ENCODE measurements around the gene MRPL21.

MRPL21 gene

GRCh38 chr11:68935066-68935465, 31.4 kb upstream of the MRPL21 start:
- no peak for DNase-seq (ENCODE audit: low spot score)

DNA sequence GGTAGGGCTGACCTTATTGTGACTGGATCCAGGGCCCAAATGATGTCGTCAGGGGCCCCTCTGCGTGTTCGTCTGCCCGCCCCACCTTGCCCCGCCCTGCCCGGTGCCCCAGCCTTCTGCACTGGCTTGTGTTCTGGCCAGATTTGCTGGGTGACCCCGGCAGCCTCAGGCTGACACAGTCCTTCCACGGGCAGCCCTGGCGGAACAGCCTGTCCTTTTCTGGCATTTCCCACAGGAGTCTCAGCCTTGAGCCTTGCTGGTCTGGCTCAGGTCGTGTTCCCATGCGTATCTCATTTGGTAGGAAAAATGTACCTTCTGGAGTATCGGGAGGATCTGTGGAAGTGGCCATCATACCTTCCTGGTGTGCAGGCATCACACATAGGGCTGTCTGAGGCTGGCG, 31.0 kb upstream of the MRPL21 start:
- DNase-seq (ENCODE audit: low spot score): no peak

DNA sequence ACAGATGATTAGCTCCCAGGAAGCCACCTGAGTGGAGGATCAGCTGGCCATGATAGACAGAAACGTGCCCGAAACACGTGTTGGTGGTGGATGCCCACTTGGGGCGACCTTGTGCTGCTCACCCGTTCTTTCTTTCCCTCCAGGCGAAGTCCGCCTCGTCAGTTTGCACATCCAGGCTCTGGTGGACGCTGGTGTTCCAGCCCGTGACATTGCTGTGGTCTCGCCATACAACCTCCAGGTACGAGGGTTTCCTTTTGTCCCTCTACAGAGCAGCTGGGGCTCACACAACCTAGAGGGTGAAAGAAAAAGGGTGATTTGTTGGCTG, 30.7 kb upstream of the MRPL21 start:
- DNase-seq (ENCODE audit: low spot score): no peak

GRCh38 chr11:68933605-68934320, 30.1 kb upstream of the MRPL21 start:
- no peak for DNase-seq (ENCODE audit: low spot score)

GRCh38 chr11:68932933-68933577, 29.4 kb upstream of the MRPL21 start:
- no peak for DNase-seq (ENCODE audit: low spot score)

- DNase-seq (ENCODE audit: low spot score): no peak
These were observed 28.7 kb upstream of the MRPL21 start for GRCh38 chr11:68932358-68932757.

GRCh38 chr11:68931911-68932310, 28.3 kb upstream of the MRPL21 start:
- DNase-seq (ENCODE audit: low spot score): no peak

GRCh38 chr11:68930991-68931855, 27.6 kb upstream of the MRPL21 start:
- DNase-seq (ENCODE audit: low spot score): no peak

DNA sequence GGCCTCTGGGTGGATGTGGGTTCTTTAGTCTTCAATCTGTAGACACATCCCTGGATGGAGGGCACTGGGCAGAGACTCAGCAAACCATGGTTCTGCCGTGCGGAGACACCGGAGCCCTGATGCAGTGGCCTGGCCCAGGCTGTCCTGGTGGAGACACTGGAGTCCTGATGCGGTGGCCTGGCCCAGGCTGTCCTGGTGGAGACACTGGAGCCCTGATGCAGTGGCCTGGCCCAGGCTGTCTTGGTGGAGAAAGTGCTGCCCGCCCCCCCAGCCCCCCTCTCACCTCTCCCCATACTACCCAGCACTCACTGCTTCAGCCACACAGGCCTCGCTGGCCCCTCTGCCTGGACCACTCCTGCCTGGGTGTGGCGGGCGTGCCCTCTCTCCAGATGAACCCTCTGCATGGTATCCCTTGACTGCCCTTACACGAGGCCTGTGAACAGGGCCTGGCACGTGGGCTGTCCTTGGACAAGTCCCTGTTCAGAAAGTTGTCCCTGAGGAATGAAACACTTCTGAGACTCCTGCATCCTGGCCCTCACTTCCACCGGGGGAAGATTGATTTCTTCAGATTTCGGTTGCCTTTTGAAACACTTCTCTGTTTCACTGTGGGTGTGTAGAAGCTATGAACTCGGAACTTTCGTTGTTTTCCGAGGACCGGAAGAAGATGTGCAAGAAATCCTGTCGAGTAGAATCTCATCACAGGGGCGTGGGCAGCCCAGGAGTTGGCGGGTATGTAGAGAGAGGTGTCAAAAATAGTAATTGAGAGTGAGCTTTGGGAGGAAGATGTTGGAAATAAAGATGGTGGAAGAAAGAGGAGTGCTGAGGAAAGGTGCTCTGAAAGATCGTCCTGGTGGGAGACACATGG, 26.3 kb upstream of the MRPL21 start:
- no peak for DNase-seq (ENCODE audit: low spot score)

- no peak for DNase-seq (ENCODE audit: low spot score)
These were observed 25.5 kb upstream of the MRPL21 start for GRCh38 chr11:68929135-68929534.

DNA sequence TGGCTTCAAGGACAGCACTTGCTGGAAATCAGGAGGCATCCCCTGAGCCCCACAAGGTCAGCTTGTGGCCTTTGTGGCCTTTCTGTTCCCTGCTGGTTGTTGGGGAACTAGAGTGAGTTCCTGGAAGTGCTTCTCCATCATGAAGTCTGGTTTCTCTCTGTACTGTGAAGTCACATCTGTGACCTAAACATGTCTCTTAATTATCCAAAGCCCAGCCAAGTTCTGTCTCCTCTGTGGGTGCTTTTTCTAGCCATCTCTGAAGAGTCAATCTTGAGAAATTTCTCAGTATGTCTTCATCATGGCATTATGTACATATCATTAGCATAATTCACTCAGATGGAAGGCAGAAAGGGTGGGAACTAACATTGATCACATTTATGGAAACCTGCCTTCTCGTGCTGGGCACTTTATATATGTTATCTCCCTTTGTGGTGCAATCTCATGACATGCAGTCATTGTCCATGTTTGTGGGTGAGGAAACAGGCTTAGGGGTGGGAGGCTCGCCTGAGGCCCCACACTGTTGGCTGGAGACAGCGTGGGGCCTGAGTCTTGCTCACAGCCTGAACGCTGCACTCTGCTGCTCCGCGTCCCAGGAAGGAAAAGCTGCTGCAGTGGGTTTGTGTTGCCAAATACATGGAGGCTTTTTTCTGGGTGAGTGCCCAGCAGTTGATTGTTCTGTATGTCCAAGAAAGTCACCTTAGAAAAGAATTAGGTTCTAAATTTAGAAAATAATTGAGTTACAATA, 24.7 kb upstream of the MRPL21 start:
- no peak for DNase-seq (ENCODE audit: low spot score)

GRCh38 chr11:68927280-68928135, 23.9 kb upstream of the MRPL21 start:
- no peak for DNase-seq (ENCODE audit: low spot score)

DNA sequence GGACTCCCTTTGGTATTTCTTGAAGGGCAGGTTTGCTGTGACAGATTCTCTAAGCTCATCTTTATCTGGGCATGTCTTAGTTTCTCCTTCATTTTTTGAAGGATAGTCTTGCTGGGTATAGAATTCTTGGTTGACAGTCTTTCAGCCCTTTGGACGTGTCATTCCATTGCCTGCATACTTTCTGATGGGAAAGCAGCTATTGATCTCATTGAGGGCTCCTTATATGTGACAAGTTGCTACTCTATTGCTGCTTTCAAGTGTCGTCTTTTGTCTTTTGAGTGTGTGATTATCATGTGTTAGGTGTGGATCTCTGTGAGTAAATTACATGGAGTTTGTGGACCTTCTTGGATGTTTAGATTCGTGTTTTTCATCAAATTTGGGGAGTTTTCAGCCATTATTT, 22.0 kb upstream of the MRPL21 start:
- DNase-seq (ENCODE audit: low spot score): no peak

DNA sequence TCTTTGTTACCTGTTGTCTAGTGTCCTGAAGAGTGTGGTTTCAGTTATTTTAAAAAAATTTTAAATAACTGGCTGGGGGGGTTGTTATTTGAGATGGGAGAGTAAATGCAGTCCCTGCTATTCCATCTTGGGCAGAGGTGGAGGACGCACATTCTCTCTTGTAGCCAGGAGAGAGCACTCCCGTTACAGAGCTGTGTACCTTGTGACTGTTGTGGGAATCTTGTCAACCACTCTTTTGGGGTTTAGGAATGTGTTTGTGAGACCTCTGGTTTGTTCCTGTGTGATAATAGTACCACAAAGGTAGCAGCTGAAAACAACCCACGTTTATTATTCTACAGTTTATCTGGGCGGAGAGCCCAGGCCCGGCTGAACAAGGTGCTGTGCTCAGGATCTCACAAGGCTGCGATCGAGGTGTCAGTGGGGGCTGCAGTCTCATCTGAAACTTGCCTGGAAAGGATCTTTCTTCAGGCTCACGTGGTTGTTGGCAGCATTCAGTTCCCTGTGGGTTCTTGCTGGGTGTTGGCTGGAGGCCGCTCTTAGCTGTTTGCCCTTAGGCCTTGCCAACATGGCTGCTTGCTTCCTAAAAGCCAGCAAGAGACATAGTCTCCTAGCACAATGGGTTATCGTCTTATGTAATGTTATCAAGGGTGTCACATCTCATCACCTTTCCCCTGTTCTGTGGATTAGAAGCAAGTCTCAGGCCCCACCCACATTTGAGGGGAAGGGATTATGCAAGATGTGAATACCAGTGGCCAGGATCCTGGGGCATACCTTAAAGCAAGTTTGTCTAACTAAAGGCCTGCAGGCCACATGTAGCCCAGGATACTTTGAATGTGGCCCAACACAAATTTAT, 20.7 kb upstream of the MRPL21 start:
- no peak for DNase-seq (ENCODE audit: low spot score)

- DNase-seq (ENCODE audit: low spot score): no peak
These were observed 20.0 kb upstream of the MRPL21 start for GRCh38 chr11:68923614-68924013.

GRCh38 chr11:68916439-68916838, 12.8 kb upstream of the MRPL21 start:
- DNase-seq (ENCODE audit: low spot score): no peak

DNA sequence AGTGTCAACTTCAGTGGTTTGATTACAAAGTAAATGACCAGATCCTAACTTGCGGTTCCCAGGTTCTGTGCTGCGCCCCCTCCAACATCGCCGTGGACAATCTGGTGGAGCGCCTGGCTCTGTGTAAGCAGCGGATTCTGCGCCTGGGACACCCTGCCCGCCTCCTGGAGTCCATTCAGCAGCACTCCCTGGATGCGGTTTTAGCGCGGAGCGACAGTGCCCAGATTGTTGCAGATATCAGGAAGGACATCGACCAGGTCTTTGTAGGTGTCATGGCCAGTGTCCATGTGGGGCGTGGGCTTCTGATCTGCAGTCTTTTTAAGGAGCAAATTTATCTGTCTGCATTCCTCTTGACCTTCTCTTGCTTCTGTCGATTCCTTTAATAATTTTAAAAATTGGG, 11.1 kb upstream of the MRPL21 start:
- DNase-seq (ENCODE audit: low spot score): no peak

DNA sequence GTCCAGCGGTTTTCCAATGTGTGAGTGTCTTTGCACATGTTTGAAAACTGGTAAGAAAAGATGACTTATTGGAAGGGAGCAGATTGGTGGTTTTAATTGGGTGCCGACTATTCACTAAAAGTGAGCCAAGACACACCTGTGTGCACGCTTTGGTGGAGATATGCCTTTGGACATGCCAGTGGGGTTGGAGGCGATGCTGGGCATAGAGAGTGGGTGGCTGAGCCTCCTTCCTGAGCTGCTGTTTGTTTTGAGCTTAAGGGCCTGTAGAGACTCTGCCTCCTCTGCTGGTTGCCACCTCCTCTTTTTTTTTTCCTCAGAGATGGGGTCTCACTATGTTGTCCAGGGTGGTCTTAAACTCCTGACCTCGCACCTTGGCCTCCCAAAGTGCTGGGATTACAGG, 9.6 kb upstream of the MRPL21 start:
- no peak for DNase-seq (ENCODE audit: low spot score)

DNA sequence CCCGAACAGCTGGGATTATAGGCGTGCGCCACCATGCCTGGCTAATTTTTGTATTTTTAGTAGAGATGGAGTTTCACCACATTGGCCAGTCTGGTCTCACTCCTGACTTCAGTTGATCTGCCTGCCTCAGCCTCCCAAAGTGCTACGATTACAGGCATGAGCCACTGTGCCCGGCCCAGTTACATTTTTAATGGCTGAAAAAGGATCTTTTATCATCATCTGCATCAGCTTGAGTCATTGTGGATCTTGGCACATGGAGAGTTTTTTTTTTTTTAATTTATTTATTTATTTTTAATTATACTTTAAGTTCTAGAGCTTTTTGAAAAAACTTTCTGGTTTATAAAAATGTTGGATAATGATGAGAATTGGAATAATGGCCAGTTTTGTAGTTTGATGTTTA, 8.6 kb upstream of the MRPL21 start:
- no peak for DNase-seq (ENCODE audit: low spot score)
